Erythroblast (primary cell): ENCODE measurements around the gene FOXO6.

Source experiments
- DNase-seq, 2 experiments: peaks; one replicate each; lab custom pipeline; 2025; lab: John Stamatoyannopoulos, UW
- GATA1 ChIP-seq: IDR thresholded peaks from 2 replicates; pipeline ENCODE4 v1.6.1; 2011; ENCODE audit warnings: low read depth, mild to moderate bottlenecking, control low read depth, low read length, moderate library complexity
- POLR2A ChIP-seq: IDR thresholded peaks from 2 replicates; pipeline ENCODE4 v1.6.1; 2011; ENCODE audit warnings: mild to moderate bottlenecking, low read length

The FOXO6 gene

DNA sequence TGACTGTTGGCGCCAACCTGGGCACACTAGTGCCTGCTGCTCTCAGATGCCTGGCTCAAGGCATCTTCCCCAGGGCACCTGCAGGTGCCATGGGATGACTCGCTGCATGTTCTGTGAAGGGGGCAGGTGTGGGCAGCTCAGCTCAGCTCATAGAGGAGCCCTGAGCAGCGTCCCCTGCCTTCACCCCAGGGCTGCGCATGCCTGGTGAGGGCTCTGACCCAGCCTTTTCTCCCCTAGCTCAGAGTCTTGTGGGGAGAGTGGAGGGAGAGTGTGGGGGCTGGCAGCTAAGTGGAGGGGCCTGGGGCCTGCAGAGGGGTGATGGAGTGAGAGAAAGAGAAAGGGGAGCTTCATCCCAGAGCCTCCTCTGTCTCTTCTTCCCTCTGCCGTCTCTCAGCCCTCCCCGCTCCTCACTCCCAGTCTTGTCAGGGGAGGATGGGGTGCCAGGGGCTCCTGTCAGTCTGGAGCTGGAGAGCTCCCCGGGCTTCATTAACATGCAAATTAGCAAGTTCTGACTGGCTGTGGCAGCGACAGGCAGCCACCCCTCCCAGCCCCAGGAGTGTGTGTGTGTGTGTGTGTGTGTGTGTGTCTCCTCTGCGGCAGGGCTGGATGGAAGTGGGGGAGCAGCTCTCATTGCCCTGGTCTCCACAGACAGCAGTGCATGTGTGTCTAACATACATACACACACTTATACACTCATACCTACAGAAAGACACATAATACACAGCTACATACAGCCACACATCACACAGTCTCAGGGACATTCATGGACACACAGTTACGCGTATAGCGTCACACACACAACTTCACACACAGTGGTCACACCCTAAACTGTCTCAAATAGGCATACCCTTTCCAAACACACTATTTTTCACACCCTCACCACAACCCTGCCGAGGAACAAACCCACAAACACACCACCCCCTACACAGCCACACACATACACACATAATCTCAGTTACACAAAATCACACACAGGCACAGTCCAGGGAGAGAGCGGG, 34.0 kb downstream of the FOXO6 start:
- no peak for DNase-seq
- TF ChIP-seq POLR2A = no peak

DNA sequence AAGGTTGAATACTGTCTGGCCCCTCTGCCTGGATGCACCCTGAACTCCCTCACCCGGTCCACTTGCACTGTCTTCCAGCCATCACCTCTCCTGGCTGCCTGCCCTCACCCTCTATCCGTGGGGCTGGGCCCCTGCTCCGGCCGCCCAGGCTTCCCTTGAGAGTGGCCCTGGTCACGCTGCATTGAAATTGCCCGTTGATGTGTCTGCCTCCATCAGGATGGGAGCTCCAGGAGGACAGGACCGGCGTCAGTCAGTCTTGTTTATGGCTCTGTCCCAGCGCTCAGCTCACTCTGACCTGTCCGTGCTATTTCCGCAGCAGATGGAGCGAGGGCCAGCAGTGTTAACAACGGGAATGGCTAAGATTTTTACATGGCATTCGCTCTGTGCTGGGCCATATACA, 34.9 kb downstream of the FOXO6 start:
- DNase-seq = no peak
- TF ChIP-seq POLR2A (no peak), GATA1 (no peak)

DNA sequence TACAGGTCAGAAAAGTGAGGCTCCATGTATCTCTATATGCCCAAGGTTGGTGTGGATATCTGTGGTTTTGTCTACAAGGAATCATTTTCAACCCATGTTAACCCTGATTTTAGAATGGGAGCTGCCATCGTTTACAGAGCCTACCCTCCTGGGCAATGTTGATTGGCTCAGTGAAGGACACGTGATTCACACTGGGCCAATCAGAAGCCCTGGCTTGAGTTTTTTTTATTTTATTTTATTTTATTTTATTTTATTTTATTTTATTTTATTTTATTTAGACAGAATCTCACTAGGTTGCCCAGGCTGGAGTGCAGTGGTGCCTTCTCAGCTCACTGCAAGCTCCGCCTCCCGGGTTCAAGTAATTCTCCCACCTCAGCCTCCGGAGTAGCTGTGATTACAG, 35.8 kb downstream of the FOXO6 start:
- no peak for TF ChIP-seq POLR2A
- TF ChIP-seq GATA1 = no peak
- no peak for DNase-seq

DNA sequence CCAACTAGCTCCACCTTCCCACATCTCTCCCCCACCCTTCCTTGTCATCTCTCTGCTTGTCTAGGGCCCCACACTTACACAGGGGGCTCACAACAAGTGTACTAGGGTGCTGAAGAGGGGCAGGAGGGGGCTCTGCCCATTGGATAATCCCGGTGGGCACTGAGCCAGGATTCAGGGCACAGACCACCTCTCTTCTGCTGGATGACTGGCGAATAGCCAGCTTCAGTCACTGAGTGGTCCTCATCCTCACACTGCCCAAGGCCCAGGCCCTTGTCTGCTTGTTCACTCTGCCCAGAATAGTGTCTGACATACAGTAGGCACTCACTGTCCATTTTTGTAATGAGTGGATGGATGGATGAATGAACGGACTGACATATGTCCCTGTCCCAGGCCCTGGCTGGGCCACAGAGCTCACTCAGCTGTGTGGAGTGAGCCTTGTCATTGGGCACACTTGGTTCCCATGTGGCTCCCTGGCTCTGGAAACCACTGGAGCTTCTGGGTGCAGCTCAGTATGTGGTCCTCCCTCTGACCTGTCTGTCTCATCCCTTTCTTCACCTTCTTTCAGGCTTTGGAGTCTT, 36.6 kb downstream of the FOXO6 start:
- no peak for DNase-seq
- TF ChIP-seq GATA1 (no peak), POLR2A (no peak)

DNA sequence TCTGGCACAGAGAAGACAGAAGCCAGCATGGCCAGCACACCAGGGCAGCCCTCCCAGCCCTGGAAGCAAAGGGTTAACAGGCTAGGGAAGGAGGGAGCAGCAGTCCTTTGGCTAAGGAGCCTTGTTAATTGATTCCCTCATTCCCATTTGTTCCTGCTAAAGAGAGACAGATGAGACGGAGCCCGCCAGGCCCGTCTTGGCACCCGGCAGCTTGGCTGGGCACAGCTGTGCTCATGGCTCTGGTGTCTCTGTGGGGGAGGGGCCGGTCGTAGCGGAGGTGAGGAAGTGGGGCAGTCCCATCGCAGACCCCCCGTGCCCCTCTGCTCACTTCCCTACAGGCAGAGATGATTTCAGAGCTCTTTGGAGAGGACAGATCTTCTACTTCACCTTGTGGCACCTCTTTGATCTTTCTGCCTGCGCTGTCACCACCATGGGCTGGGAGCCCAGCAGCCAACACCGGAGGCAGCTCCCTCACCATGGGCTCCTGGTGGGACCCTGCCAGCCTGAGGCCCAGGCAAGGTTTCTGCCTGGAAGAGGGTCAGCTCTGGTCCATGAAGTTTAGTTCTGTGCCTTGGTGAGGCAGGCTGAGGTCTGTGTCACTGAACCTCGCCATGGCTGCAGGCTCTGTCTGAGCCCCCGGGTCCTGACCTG, 38.0 kb downstream of the FOXO6 start:
- no peak for DNase-seq
- TF ChIP-seq GATA1 (no peak), POLR2A (no peak)

DNA sequence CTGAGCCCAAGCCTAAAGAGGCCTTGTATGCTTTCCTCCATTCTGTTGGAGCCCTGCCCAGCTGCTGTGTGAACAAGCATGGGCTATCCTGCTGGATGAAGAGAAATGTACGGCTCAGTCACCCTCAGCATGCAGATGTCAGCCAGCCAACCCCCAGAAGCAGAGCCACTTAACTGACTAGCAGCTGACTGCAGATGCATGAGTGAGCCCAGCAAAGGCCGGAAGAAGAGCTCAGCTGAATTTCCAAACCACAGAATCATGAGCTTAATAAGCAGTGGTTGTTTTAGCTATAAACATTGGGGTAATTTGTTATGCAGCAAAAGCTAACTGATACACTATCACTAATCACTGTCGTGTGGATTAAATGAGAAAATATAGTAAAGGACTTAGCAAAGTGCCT, 39.0 kb downstream of the FOXO6 start:
- no peak for DNase-seq
- no peak for TF ChIP-seq GATA1
- TF ChIP-seq POLR2A = no peak

DNA sequence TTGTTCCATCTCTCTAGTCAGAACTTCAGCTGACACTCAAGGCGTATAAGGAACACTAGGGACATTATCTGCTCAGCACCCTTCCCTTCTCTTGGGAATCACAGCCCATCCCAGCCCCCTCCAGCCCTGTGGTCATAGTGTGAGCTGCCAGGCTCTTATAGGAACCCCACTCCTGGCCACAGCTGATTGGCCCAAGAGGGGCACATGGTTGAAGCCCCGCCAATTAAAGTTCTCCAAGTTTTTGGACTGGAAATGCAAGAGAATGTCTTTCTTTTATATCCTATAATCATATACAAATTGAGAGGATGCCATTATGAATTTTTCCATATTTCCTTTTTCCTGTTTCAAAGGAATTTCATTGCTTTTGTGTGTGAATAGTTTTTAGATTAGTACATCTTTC, 40.7 kb downstream of the FOXO6 start:
- no peak for TF ChIP-seq POLR2A
- TF ChIP-seq GATA1 = no peak
- no peak for DNase-seq

DNA sequence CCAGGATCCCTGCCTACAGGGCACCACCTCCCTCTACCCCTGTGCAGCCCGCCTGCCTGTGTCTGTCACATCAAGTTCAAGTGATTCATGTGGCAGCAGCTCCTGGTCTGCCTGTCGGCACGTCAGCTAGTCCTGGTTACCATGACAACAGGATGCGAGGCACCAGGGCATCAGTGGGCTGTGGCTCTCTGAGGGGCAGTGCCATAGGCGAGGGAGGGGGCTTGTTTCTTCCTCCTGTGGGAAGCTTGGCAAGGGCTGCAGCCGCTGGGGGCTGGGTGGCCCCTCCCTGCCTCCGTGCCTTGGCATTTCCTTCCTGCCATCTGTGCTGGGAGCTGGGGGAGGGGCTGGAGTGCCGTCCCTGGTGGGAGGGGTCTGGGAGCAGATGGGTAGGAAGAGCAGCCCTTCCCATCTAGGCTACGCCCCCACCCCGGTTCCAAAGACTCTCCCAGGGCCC, 43.1 kb downstream of the FOXO6 start:
- no peak for DNase-seq
- no peak for TF ChIP-seq POLR2A
- no peak for TF ChIP-seq GATA1

DNA sequence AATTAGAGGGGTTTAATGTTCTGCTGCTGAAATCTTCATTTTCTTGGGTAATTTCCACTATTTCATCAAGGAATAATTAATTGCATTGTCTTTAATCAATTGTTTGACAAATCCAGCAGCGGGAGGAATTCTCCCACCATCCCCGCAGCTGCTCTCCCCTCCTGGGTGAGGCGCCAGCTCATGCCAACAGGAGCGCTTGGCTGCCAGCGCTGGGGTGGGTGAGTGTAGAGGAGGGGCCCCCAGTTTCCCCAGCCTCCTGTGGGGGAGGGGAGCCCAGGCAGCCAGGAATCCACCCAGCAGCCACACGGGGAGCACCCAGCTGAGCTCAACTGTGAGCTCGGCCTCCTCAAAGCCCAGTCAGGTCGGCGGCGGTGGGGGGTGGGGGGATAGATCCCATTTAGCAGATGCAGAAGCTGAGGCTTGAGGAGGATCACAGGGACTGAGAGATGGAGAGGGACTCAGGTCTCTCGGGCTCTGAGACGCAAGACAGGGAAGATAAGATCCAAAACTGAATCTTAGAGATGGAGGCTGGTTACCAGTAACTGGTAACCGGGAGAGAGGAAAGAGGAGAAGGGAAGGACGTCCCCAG, 46.5 kb downstream of the FOXO6 start:
- no peak for DNase-seq
- no peak for TF ChIP-seq GATA1
- TF ChIP-seq POLR2A = no peak

DNA sequence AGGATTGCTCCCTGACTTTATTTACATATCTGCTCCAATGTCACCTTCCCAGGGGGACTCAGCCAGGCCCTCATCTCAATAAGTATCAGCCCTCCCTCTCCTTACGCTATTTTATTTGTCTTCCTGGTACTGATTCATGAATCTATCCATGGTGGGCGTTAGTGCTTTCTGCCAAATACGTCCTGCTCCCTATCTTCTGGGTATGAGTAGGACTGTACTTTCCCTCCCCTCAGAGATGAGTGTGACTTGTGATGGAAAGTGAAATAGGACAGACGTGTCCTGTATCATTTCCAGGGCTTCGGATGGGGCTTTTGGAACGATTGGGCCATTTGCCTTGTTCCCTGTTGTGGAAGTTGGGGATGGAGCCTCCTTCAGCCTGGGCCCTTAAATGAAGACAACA, 47.5 kb downstream of the FOXO6 start:
- TF ChIP-seq GATA1 (no peak), POLR2A (no peak)
- no peak for DNase-seq

DNA sequence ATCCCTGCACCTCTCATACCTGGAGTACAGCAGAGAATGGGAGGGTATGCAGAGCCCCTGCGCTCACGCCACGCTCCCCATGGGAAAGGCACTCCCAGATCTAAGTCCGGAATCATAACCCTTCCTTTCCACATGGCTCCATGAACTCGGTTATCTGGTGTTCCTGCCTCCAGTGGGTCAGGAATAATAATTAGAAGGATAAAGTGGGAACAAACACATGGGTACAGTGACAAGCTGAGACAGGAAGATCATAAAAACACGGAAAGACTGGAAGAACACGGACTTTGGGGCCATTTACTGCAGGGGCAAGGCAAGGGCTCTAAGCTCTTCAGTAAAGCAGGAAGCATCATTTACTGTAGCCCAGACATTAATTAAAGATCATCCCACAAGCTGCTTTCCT, 48.6 kb downstream of the FOXO6 start:
- TF ChIP-seq GATA1 = no peak
- TF ChIP-seq POLR2A = no peak
- no peak for DNase-seq

DNA sequence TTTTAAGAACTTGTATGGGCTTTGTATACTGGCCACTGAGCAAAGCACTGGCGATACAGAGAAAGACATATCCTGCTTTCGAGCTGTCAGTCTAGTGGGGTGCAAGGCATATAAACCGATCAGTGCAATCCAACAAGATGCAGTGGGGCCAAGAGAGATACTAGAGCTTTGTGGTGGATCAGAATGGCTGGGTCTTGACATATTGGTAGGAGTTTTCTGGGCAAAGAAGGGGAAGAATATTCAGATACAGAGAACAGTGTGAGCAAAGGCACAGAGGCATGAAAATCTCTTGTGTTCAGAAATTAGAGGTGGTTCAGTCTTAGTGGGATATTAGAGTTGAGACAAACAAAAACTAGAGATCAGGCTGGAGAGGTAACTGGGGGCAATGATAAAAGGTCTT, 49.2 kb downstream of the FOXO6 start:
- TF ChIP-seq GATA1 = no peak
- TF ChIP-seq POLR2A = no peak
- DNase-seq = no peak

DNA sequence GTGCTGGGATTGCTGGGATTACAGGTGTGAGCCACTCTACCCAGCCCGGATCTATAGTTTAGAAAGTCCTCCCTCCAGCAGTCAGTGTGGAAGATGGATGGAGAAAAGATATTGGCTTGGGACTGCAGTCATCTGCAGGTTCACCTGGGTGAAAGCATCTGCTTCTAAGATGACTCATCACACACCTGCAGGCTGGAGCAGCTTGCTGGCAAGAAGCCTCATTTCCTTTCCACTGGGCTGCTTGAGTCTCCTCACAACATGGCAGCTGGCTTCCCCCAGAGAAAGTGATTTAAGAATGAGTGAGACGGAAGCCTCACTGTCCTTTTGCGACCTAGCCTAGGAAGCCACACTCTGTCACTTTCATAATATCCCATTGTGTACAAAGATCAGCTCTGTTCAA, 50.0 kb downstream of the FOXO6 start:
- TF ChIP-seq GATA1 (no peak), POLR2A (no peak)
- DNase-seq = no peak

DNA sequence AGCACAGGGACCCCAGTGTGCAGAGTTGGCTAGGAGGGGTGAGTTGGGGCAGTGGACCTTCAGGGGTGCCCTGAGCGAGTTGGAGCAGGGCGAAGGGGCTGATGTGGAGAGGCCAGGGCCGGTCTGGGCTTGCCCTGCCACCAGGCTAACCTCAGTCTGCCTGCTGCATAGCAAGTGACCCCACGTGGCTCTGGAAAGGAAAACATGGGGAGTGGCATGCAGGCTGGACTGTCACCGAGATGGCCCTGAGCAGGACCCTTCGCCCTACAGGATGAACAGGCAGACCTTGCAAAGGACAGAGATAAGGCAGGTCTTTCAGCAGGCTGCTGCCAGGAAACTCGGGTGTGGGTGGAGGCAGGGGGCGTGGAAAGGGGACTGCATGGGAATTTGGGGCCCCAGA, 51.5 kb downstream of the FOXO6 start:
- no peak for TF ChIP-seq POLR2A
- TF ChIP-seq GATA1 = no peak
- no peak for DNase-seq
